ENCODE results near the gene GPR107. TPM values are rescaled to one million over a fixed set of nuclear protein-coding genes. Genes with fewer than 3 reads are reported as not detected.

GPR107 gene
- total and polyA plus RNA-seq, 2 donors (not counting 1 experiment from before 2014, with no cell fraction given): 10.4 to 28.1 TPM

DNA sequence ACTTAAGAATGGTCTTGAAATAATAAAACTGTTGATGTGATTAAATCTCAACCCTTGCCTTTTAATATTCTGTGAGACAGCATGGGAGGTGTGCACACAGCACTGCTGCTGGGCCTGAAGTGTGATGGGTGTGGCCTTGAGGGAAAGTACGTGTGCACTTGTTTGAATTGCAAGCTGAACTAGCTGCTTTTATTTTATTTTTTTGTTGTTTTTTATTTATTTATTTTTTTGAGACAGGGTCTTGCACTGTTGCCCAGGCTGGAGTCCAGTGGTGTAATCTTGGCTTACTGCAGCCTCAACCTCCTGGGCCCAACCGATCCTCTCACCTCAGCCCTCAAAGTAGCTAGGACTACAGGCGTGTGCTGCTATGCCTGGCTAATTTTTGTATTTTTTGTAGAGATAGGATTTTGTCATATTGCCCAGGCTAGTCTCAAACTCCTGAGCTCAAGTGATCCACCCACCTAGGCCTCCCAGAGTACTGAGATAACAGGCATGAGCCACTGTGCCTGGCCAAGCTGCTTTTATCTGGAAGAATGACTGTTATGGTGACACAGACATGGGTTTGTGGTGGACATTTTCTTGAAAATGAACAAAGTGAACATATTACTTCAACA lies 58.9 kb downstream of the GPR107 start:
- no peak overlapping the region for H3K4me3 Mint-ChIP-seq
- intact Hi-C loops (cut with micrococcal nuclease): no loop called here
- no CpG with 5 or more reads among the region's 3 CpGs for WGBS (ENCODE audit: insufficient coverage)

DNA sequence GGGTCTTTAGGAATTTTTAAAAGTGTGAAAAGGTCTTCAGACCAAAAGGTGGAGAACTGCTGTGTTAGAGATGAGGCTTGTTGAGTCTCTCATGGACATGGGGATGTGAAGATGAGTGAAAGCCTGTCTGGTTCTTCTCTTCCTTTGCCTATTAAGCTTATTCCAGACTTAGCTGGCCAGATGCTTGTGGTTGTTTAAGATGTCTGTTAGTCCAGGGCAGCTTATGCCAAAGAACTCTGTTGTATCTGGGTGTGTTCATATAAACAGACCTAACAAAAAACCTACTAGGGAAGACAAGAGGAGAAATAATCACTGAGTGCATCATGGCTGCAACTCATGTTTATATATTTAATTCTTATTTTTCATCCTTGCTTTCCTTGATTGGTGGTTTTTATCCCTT lies 61.0 kb downstream of the GPR107 start:
- H3K9me3 ChIP-seq (ENCODE audit: control extremely low read depth in 1 of 3, control insufficient read depth in 2 of 3, insufficient read depth in 1 of 3, low read length in 2 of 3): no peaks in the 10 kb centered on the region
- H2AFZ ChIP-seq (ENCODE audit: insufficient read depth, low read depth, low read length, poor library complexity, severe bottlenecking): no peak overlapping the region
- Mint-ChIP-seq H3K27me3 (no peaks in the 10 kb centered on the region), H3K4me3 (no peak overlapping the region), H3K9me3 (ENCODE audit: insufficient read depth) (no peaks in the 10 kb centered on the region), H3K27ac (no peak overlapping the region), H3K4me1 (no peaks in the 10 kb centered on the region)
- intact Hi-C loops (cut with micrococcal nuclease): no loop called here
- H3K9ac ChIP-seq (ENCODE audit: low read length): no peak overlapping the region
- no peak overlapping the region for H3K4me2 ChIP-seq (replicated peaks; ENCODE audit: low read depth, low read length, poor library complexity, severe bottlenecking)
- no peak overlapping the region for H3K4me3 ChIP-seq (ENCODE audit: control extremely low read depth in 1 of 5, extremely low read depth in 1 of 5, insufficient read depth in 1 of 5, low read depth in 2 of 5, low read length in 4 of 5)
- no peaks in the 10 kb centered on the region for H3K4me1 ChIP-seq (ENCODE audit: control insufficient read depth in 2 of 2, insufficient read depth in 2 of 2, low read length in 2 of 2)
- H3K79me2 ChIP-seq (ENCODE audit: control insufficient read depth, insufficient read depth, low read length): peaks cover 8% of the 10 kb centered on the region
- no peak overlapping the region for H3K27ac ChIP-seq (ENCODE audit: low read length in 2 of 2)
- peaks cover 8% of the 10 kb centered on the region for H4K20me1 ChIP-seq (ENCODE audit: control insufficient read depth, insufficient read depth, low read length, poor library complexity, severe bottlenecking)
- ChIA-PET CTCF (no interaction called here), POLR2A (no interaction called here)
- H3K36me3 ChIP-seq (replicated peaks in 1 of 2; ENCODE audit: control extremely low read depth in 1 of 2, control insufficient read depth in 1 of 2, extremely low read depth in 1 of 2, insufficient read depth in 2 of 2, low read length in 1 of 2): peaks cover 0 to 54% of the 10 kb centered on the region in 2 experiments
- H3K27me3 ChIP-seq (replicated peaks in 1 of 4; ENCODE audit: control extremely low read depth in 1 of 4, control insufficient read depth in 3 of 4, insufficient read depth in 4 of 4, low read length in 3 of 4): no peaks in the 10 kb centered on the region
- DNase-seq (no peak), ATAC-seq (ENCODE audit: low read depth) (no peak)
- no peak for TF ChIP-seq EZH2 (IDR thresholded peaks at IDR 0.05; ENCODE audit: borderline replicate concordance, insufficient read depth, low read depth, low read length, poor library complexity, severe bottlenecking)
- TF ChIP-seq, protein P1, sequence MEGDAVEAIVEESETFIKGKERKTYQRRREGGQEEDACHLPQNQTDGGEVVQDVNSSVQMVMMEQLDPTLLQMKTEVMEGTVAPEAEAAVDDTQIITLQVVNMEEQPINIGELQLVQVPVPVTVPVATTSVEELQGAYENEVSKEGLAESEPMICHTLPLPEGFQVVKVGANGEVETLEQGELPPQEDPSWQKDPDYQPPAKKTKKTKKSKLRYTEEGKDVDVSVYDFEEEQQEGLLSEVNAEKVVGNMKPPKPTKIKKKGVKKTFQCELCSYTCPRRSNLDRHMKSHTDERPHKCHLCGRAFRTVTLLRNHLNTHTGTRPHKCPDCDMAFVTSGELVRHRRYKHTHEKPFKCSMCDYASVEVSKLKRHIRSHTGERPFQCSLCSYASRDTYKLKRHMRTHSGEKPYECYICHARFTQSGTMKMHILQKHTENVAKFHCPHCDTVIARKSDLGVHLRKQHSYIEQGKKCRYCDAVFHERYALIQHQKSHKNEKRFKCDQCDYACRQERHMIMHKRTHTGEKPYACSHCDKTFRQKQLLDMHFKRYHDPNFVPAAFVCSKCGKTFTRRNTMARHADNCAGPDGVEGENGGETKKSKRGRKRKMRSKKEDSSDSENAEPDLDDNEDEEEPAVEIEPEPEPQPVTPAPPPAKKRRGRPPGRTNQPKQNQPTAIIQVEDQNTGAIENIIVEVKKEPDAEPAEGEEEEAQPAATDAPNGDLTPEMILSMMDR (IDR thresholded peaks at IDR 0.05): no peak

More for the DNA sequence above, 58.9 kb downstream of the GPR107 start:
- Histone ChIP-seq H4K20me1 (ENCODE audit: control insufficient read depth, insufficient read depth, low read length, poor library complexity, severe bottlenecking) (no peaks in the 10 kb centered on the region), H3K9me3 (ENCODE audit: control extremely low read depth in 1 of 3, control insufficient read depth in 2 of 3, insufficient read depth in 1 of 3, low read length in 2 of 3) (no peaks in the 10 kb centered on the region), H3K4me3 (ENCODE audit: control extremely low read depth in 1 of 5, extremely low read depth in 1 of 5, insufficient read depth in 1 of 5, low read depth in 2 of 5, low read length in 4 of 5) (no peak overlapping the region), H3K27me3 (replicated peaks in 1 of 4; ENCODE audit: control extremely low read depth in 1 of 4, control insufficient read depth in 3 of 4, insufficient read depth in 4 of 4, low read length in 3 of 4) (no peaks in the 10 kb centered on the region), H3K79me2 (ENCODE audit: control insufficient read depth, insufficient read depth, low read length) (peaks cover 3% of the 10 kb centered on the region), H3K27ac (ENCODE audit: low read length in 2 of 2) (no peak overlapping the region), H3K36me3 (replicated peaks in 1 of 2; ENCODE audit: control extremely low read depth in 1 of 2, control insufficient read depth in 1 of 2, extremely low read depth in 1 of 2, insufficient read depth in 2 of 2, low read length in 1 of 2) (peaks cover 0 to 49% of the 10 kb centered on the region in 2 experiments), H3K9ac (ENCODE audit: low read length) (no peak overlapping the region), H2AFZ (ENCODE audit: insufficient read depth, low read depth, low read length, poor library complexity, severe bottlenecking) (no peak overlapping the region), H3K4me1 (ENCODE audit: control insufficient read depth in 2 of 2, insufficient read depth in 2 of 2, low read length in 2 of 2) (no peaks in the 10 kb centered on the region), H3K4me2 (replicated peaks; ENCODE audit: low read depth, low read length, poor library complexity, severe bottlenecking) (no peak overlapping the region)
- POLR2A ChIA-PET: no interaction called here
- no peak for ATAC-seq (ENCODE audit: low read depth)
- Mint-ChIP-seq H3K27ac (no peak overlapping the region), H3K4me1 (peaks cover 1% of the 10 kb centered on the region), H3K27me3 (no peaks in the 10 kb centered on the region), H3K9me3 (ENCODE audit: insufficient read depth) (no peaks in the 10 kb centered on the region)
- TF ChIP-seq EZH2 (IDR thresholded peaks at IDR 0.05; ENCODE audit: borderline replicate concordance, insufficient read depth, low read depth, low read length, poor library complexity, severe bottlenecking): no peak
- TF ChIP-seq, protein P1 (IDR thresholded peaks at IDR 0.05): no peak
- CTCF ChIA-PET: interaction anchor here (0.7 to 9.3 kb wide), 5 partner anchors 12 to 127 kb away, joined by 3 to 191 read pairs (median 3); no protein-coding TSS in a partner anchor
- DNase-seq: no peak
